Measurements from ENCODE around the gene KSR2.
"Not testable (repeated sequence)": the region's sequence is repeated elsewhere in the genome, so short reads cannot be mapped to it uniquely, and the experiment has no call there.

The KSR2 gene

DNA sequence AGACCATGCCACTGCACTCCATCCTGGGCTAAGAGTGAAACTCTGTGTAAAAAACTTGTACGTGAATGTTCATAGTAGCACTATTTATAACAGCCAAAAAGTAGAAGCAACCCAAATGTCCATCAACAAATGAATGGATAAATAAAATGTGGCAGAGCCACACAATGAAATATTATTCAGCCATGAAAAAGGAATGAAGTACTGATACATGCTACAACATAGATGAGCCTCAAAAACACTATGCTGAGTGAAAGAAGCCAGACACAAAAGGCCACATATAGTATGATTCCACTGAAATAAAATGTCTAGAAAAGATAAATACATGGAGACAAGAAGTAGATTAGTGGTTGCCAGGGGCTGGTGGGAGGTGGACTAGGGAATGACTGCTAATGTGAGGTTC is 72.8 kb downstream of the KSR2 start:
- peaks cover 4% of the 10 kb centered on the region for H3K9me3 Mint-ChIP-seq
- no peaks in the 10 kb centered on the region for H3K4me1 Mint-ChIP-seq
- no peak for TF ChIP-seq CTCF (IDR thresholded peaks at IDR 0.05)
- no peaks in the 10 kb centered on the region for H3K36me3 Mint-ChIP-seq (ENCODE audit: low read depth)
- H3K27ac Mint-ChIP-seq = no peak overlapping the region
- no peaks in the 10 kb centered on the region for H3K27me3 Mint-ChIP-seq (ENCODE audit: low read depth, poor library complexity)
- H3K4me3 Mint-ChIP-seq = no peak overlapping the region
- DNase-seq = no peak

GRCh38 chr12:117892441-117892840 is 76.3 kb downstream of the KSR2 start:
- Mint-ChIP-seq H3K36me3 (ENCODE audit: low read depth) (no peaks in the 10 kb centered on the region), H3K27me3 (ENCODE audit: low read depth, poor library complexity) (peaks cover 6% of the 10 kb centered on the region), H3K4me3 (no peak overlapping the region), H3K4me1 (no peaks in the 10 kb centered on the region), H3K27ac (no peak overlapping the region), H3K9me3 (no peaks in the 10 kb centered on the region)
- TF ChIP-seq CTCF (IDR thresholded peaks at IDR 0.05) = no peak
- DNase-seq = no peak

GRCh38 chr12:117891265-117891664 is 77.5 kb downstream of the KSR2 start:
- not testable (repeated sequence) for H3K9me3 Mint-ChIP-seq; H3K4me1 Mint-ChIP-seq; DNase-seq; H3K4me3 Mint-ChIP-seq; H3K27me3 Mint-ChIP-seq (ENCODE audit: low read depth, poor library complexity); H3K36me3 Mint-ChIP-seq (ENCODE audit: low read depth); H3K27ac Mint-ChIP-seq

DNA sequence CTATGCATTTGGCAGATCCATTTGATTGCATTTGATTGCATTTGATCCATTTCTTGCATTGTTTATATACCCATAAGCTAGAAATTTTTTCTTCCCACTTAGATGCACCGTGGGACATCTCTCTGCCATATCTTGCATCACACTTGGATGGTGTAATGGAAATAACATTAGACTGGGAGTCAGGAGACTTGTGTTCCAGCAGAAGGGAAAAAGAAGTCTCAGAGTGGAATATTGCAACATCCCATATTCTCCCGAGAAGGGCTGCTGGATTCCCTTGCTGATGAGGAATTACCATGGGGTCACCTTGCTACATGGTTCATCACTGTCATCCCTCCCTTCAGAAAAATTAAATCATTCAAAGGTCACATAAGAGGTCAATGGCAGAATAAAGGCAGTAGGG is 78.1 kb downstream of the KSR2 start:
- H3K9me3 Mint-ChIP-seq = no peaks in the 10 kb centered on the region
- H3K36me3 Mint-ChIP-seq (ENCODE audit: low read depth) = no peaks in the 10 kb centered on the region
- peaks cover 6% of the 10 kb centered on the region for H3K27me3 Mint-ChIP-seq (ENCODE audit: low read depth, poor library complexity)

DNA sequence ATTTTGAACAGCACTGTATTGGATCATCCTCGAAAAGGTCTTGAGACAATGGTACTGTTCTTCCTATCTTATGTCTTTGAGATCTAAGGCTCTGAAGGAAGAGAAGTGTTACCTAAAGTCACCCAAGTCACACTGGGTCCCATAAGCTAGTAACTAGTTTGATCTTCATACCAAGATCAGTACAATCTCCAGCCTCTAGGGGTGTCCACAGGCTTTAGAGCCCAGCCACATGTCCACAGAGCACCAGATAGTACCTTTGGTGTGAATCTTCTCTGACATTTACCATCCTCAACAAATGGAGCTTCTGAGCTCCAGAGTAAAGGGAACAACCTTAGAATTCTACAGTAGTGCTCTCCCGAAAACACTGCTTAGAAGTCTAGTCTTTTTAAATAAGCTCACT is 78.7 kb downstream of the KSR2 start:
- DNase-seq = no peak
- Mint-ChIP-seq H3K27ac (no peak overlapping the region), H3K4me1 (no peaks in the 10 kb centered on the region), H3K27me3 (ENCODE audit: low read depth, poor library complexity) (peaks cover 6% of the 10 kb centered on the region), H3K4me3 (no peak overlapping the region), H3K9me3 (no peaks in the 10 kb centered on the region), H3K36me3 (ENCODE audit: low read depth) (no peaks in the 10 kb centered on the region)
- no peak for TF ChIP-seq CTCF (IDR thresholded peaks at IDR 0.05)

More for the DNA sequence above, 78.1 kb downstream of the KSR2 start:
- Mint-ChIP-seq H3K27ac (no peak overlapping the region), H3K4me1 (no peaks in the 10 kb centered on the region), H3K4me3 (no peak overlapping the region)
- TF ChIP-seq CTCF (IDR thresholded peaks at IDR 0.05) = no peak
- no peak for DNase-seq

GRCh38 chr12:117889098-117889497 is 79.7 kb downstream of the KSR2 start:
- Mint-ChIP-seq H3K4me1 (no peaks in the 10 kb centered on the region), H3K9me3 (no peaks in the 10 kb centered on the region), H3K4me3 (no peak overlapping the region), H3K27ac (no peak overlapping the region), H3K36me3 (ENCODE audit: low read depth) (no peaks in the 10 kb centered on the region), H3K27me3 (ENCODE audit: low read depth, poor library complexity) (peaks cover 14% of the 10 kb centered on the region)
- no peak for DNase-seq
- TF ChIP-seq CTCF (IDR thresholded peaks at IDR 0.05) = no peak
